Measurements from ENCODE around the gene PNMT.
"Not testable (repeated sequence)": the region's sequence is repeated elsewhere in the genome, so short reads cannot be mapped to it uniquely, and the experiment has no call there.

Gene PNMT

DNA sequence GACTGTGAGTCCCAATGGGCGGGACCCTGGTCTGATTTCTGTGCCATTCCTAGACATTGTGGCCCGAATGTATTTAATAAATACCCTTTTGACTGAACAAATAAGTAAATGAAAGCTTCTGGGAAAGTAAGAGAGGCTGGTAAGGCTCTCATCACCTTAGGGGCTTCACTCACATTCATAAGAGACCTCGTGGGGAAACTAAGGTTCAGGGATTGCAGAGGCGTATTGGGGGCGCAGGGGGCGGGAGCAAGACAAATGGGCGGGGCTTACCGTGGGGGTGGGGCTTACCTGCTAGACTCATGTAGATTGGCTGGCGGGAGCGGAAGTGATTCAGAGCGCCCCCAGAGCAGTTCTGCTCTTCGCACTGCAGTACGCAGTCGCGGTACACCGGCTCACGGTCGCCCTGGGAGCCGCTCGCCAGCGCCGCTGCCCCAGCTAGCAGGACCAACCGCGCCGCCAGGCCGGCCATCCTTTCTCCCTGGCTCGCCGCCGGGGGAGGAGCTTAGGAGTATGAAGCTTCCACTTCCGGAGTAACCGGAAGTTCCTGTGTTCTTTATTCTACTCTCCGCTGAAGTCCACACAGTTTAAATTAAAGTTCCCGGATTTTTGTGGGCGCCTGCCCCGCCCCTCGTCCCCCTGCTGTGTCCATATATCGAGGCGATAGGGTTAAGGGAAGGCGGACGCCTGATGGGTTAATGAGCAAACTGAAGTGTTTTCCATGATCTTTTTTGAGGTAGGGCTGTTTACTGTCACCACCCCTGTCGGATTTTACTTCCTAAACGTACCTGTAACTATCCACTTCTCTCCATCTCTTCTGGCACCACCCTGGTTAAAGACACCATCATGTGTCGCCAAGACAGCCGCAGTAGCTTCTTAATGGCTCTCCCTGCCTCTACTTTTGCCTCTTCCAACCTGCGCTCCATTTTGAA is 19.6 kb downstream of the PNMT start, which contains the start of gene PGAP3:
Gene PGAP3 (minus strand): TSS at position 512 of the 929 bp plus-strand sequence. CDS start 43 bp downstream, at position 469.
- peak; percentile 69 for DNase-seq (ENCODE audit: low read depth)

DNA sequence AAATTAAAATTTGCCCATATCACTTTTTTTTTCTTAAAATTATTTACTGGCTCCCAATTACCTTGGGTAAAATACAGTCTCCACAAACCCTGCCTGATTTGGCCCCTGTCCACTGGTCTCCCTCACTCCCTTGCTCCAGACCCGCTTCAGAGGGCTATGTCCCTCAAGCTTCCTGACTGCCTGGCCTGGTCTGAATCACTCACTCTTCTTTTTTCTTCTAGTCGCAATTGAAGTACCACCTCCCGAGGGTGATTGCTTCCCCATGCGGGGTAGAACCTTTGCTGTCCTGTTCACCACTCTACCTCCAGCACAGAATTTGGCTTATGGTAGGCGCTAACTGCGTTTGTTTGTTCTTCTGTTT is 20.2 kb downstream of the PNMT start:
- no peak for DNase-seq (ENCODE audit: low read depth)

DNA sequence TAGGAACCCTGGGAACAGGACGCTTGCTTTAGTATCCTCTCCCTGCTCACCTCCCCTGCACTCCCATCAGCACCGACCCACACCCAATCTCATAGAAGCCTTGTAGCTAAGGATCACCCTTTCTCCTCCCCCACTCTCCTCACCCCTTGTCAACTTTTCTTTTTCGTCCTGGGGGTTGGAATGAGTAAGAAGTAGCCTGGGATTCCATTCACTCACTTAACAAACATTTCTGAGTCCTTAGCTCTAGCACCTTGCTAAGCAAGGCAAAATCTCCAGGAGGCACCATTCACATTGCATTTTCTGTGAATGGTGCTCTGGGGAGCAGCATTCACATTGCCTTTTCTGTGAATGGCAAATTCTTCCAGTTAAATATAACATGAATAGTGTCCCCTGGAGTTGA is 20.7 kb downstream of the PNMT start:
- DNase-seq (ENCODE audit: low read depth): no peak

DNA sequence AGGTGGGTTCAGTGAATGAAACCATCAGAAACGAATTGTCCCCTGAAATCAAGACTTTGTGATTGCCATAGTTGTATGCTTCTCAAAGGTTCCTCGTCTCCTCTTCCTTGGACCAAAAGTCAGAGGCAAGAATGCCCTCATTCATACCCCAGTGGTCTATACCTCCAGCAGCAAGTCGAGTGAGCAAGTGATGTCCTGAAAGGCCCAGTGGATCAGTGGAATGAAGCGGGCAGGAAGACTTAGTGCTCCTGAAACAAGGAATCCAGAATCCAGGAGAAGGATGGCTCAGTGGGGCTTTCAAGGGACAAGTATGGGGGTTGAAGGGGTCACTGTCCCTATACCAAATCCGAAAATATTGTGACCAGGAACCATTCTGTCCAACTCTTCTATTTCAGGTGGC is 26.3 kb downstream of the PNMT start:
- DNase-seq (ENCODE audit: low read depth): no peak

DNA sequence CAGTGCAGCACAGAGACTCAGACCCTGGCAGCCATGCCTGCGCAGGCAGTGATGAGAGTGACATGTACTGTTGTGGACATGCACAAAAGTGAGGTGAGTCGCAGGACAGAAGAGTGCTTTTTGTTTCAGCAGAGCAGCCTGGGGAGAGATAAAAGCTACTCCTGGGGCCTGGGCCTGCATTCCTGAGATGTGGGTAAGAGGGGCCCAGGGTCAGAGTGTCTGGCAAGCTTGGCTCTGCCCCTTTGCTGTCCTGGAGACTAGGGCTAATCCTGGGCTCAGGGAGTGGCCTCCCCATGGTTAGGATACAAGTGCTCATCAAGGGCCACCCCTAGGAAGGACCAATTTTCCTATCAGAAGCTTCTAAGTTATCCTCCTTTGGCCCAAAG is 26.8 kb downstream of the PNMT start:
- no peak for DNase-seq (ENCODE audit: low read depth)

DNA sequence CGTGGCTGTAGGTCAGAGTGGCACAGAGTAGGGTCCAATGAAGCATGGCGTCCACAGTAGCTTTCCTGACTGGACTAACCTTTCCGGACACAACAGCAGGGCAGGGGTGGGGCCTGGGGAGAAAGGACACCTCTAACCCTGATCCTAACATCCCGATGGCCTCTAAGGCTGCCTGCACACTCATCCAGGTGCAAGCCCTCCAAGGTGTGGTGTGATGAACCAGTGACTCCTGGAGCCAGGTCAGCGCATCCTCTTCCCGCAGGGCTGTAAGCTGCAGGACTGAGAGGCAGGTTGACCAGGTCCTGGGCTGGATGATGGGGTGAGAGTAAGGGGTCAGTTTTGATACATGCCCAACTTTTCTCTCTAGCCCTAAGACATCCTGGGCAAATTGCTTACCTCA is 28.5 kb downstream of the PNMT start:
- no peak for DNase-seq (ENCODE audit: low read depth)

DNA sequence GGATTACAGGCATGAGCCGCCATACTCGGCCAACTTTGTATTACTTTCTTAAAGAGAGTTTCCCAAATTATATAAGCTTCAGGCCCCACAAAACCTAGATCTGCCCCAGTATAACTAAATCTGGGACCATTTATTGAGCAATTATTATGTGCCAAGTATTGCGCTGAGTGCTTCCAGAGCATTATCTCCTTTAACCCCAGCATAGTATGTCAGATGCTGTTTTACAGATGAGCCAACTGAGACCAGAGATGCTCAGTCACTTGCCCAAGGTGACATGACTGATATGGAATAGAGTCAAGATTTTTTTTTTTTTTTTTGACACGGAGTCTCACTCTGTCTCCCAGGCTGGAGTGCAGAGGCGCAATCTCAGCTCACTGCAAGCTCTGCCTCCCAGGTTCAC is 29.7 kb downstream of the PNMT start:
- no peak for DNase-seq (ENCODE audit: low read depth)

DNA sequence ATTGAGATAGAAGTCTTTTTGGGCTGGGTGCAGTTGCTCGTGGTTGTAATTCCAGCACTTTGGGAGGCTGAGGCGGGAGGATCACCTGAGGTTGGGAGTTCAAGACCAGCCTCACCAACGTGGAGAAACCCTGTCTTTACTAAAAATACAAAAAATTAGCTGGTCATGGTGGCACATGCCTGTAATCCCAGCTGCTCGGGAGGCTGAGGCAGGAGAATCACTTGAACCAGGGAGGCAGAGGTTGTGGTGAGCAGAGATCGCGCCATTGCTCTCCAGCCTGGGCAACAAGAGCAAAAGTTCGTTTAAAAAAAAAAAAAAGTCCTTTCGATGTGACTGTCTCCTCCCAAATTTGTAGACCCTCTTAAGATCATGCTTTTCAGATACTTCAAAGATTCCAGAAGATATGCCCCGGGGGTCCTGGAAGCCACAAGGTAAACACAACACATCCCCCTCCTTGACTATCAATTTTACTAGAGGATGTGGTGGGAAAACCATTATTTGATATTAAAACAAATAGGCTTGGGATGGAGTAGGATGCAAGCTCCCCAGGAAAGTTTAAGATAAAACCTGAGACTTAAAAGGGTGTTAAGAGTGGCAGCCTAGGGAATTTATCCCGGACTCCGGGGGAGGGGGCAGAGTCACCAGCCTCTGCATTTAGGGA is 31.0 kb downstream of the PNMT start:
- not testable (repeated sequence) for DNase-seq (ENCODE audit: low read depth)

DNA sequence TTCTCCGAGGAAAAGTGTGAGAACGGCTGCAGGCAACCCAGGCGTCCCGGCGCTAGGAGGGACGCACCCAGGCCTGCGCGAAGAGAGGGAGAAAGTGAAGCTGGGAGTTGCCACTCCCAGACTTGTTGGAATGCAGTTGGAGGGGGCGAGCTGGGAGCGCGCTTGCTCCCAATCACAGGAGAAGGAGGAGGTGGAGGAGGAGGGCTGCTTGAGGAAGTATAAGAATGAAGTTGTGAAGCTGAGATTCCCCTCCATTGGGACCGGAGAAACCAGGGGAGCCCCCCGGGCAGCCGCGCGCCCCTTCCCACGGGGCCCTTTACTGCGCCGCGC is 31.5 kb downstream of the PNMT start, which contains the start of gene ERBB2:
Gene ERBB2 (plus strand): TSS at position 247 of the 330 bp plus-strand sequence. CDS start 175 bp downstream, outside the sequence.
- no peak for DNase-seq (ENCODE audit: low read depth)

DNA sequence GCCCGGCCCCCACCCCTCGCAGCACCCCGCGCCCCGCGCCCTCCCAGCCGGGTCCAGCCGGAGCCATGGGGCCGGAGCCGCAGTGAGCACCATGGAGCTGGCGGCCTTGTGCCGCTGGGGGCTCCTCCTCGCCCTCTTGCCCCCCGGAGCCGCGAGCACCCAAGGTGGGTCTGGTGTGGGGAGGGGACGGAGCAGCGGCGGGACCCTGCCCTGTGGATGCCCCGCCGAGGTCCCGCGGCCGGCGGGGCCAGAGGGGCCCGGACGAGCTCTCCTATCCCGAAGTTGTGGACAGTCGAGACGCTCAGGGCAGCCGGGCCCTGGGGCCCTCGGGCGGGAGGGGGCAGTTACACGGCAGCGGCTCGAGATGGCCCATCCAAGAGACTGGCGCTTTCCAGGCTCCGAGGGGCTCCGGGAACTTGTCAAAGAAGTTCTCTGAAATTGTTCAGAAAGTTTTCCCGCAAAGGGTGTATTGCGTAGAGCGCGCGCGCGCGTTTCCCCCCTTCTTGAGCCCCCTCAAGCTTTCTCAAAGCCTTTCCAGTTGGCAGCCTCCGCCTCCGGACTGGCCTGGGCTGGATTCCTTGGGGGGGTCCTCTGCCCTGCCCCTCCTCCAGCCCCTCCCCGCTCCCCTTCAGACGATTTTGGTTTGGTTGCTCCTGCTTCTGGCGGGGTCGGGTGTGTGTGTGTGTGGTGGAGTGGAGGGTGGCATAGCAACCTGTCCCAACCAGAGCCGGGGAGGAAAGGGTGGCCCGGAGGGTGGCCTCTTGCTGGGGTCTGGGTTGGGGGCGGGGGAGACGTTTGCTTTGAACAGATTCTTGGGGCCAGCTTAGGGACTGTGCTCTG is 32.1 kb downstream of the PNMT start:
- no peak for DNase-seq (ENCODE audit: low read depth)

DNA sequence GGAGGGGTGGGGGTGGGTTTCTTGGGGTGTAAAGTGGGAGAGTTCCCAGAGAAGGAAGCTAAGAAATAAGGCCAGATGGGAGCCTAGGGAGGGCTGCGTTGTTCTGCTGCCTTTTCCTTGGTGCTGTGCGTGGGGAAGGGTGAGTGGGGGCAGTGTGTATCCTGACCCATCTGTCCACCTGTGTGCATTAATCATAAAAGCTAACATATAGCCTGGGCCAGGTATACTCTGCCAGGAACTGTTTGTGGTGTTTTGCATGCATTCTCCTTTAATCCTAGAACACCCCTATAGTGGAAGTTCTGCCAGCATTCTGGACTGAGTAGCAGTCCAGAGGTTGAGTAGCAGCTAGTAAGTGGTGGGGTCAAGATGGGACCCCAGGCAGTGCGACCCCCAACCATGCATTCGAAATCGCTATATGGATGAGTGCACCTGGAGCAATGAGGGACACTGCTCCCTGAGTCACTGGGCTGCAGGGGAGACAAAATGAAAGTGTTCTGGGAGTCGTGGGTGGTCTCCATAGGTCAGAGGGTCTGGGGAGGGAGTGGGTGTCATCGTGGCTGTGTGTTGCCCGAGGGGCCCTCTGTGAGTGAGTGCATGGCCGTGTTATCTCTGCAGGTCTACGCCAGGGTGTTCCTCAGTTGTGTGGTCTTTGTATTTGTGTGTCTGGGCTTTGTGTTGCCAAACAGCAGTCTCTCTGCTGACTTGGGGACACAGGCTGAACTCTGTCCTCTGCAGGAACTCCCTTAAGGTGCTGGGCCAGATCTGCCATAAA is 32.9 kb downstream of the PNMT start:
- DNase-seq (ENCODE audit: low read depth): no peak

DNA sequence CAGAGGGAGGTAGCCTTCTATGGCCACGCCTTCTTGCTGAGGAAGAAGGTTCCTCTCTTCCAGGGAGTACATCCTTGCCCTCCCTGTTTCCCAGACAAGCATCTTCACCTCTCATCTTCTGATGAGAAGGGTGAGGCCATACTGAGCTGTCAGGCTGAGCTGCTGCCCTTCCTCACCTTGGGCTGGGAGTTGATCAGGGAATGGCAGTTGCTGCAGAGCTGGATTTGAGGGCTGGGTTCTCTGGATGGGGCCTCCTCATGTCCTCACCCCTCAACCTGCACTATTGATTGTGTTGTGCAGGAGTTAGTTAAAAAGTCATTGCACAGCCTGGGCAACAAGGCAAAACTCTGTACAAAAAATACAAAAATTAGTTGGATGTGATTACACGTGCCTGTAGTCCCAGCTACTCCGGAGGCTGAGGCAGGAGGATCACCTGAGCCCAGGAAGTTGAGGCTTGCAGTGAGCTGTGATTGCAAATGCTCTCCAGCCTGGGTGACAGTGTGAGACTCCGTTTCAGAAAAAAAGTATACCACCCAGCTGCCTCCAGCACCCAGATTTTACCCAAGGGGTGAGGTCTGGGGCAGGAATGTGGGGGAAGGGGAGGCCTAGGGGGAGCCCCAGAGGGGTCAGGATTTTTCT is 33.6 kb downstream of the PNMT start:
- no peak for DNase-seq (ENCODE audit: low read depth)

DNA sequence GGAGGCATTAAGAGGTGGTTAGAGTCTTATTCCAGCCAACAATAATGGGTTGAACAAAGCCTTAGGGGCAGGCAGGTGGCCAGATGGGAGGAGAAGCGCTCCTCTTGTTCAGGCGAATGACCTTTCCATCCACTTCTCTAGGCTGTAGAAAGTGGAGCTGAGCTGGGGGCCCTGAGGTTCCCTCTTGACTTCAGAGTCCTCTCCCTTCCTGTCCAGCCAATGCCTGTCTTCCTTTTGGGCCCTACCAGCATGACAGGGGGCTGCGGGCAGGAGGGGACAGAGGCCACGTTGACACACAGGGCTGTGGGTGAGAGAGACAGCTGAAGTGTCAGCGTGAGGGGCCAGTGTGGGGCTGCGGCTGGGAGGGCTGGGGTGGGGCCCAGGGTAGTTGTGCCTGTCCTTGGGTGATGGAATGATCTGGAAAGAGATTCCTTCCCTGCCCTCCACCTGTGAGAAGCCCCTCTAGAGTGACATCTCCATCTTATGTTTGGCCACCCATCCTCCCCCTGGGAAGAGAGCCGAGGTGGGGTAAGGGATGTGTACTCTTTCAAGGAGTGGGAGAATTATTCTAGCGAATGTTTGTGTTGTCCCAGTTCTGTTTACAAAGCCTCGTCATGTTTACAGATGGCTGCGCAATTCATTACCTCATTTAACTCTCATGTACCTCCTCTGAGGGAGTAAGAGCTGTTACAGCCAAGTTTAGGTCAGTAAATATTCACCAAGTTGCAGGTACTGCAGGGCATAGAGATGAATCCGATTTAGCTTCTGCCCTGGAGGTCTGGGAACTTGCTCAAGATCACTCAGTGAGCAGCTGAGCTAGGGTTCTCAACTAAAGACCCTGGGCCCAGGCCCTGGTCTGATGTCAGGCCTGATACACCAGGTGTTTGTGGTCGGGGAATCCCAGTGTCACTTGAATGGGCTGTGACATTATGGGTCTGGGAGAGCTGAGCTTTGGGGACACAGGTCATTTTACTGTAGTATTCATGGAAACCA is 34.9 kb downstream of the PNMT start:
- DNase-seq (ENCODE audit: low read depth): no peak

DNA sequence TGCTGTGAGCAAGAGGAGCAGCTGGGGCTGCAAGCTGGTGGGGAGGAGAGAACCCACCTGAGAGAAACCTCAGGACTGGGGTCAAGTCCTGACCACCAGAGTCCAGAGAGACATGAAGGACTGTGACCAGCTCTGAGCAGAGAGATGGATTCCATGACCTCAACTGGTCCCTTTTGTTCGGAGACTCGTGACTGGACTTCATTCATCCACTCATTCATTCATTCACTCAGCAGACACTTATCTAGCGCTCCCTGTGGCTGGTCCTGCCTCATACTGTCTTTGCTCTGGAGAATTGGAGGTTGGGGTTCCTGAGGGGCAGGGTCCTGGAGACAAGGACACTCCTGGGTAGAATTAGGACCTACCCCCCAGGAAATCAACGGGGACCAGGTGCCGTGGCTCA is 35.7 kb downstream of the PNMT start:
- no peak for DNase-seq (ENCODE audit: low read depth)

DNA sequence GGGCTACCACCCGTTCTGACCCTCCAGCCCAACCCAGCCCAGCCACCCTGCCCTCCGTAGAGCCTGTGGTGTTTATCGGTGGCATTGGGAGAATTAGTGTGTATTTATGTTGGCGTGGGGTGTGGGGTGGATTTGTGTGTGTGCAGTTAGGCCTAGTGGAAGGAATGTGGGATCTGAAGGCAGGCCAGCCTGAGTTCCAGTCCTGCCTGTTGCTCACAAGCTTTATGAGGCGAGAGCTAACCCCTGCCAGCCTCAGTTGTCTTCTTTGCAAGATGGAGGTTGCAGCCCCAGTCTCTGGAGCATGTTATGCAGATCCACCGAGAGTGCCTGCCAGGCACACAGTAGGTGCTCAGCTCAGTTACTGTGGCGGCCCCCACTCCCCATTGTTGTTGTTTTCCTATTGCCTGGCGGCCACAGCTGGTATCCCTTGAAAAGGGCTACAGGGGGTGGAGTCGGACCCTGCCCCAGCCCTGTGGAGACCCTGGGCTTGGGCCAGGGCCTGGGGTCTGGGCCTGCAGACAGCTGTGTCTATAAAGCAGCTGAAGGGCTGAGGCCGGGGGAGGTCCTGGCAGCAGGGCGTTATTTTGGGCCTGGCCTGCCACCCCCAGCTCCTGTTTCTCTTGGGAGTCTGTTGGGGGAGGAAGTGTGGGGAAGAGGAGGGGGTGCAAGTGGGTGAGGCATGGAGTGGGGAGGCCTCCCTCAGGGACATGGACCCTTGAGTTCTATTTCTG is 36.7 kb downstream of the PNMT start:
- no peak for DNase-seq (ENCODE audit: low read depth)

DNA sequence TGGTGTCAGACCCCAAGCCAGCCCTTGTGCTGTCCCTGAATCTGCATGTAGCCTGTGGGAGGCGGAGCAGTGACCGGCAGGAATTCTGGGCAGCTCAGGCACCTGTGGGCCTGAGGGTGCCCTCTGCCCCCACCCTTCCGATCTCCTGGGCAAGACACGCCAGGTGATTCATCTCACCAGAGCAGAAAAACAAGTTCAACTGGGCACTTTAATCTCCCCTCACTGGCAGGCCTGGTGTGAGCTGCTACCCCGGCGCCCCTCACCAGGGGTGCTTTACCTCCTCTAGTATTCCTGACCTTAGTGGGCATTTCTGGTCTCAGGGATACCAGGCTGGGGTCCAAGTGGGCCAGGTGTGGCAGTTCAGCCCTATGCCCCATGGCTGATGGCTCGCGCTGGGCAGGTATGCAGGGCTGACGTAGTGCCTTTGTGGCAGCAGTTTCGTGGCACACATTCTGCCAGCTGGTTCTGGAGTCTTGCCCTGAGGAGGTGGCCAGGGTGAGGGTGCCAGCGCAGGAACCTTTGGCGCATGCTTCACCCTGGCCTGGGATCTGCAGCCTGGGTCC is 37.6 kb downstream of the PNMT start:
- no peak for DNase-seq (ENCODE audit: low read depth)

DNA sequence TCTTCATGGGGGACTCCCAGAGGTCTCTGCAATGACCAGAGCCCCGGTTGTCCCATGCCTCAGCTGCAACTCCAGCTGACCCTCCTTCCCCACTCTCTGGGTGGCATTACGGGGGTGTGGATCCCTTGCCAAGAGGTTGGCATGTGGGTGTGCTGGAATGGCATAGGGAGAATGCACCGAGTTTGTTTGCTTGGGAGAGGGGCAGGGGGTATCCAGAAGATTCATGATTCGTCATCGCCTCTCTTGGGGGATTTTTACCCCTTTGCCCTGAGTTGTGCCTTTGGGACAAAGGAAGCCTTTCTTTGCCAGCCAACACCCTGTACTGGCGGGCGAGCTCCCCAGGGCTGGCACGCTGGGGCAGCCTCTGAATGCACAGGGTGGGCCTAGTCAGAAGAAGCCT is 38.1 kb downstream of the PNMT start:
- no peak for DNase-seq (ENCODE audit: low read depth)

DNA sequence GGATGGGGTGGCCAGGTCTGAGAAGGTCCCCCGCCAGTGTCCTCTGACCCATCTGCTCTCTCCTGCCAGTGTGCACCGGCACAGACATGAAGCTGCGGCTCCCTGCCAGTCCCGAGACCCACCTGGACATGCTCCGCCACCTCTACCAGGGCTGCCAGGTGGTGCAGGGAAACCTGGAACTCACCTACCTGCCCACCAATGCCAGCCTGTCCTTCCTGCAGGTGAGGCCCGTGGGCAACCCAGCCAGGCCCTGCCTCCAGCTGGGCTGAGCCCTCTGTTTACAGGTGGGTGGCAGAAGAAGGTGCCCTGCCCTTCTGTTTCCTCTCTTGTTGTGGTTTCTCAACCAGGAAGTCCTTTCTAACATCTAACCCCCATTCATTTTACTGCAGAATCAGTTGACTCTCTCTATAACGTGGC is 38.7 kb downstream of the PNMT start:
- no peak for DNase-seq (ENCODE audit: low read depth)
